WTC11 (cell line): ENCODE results near the gene TMEM176B. TPM values are rescaled to one million over a fixed set of nuclear protein-coding genes. Genes with fewer than 3 reads are reported as not detected.

Source experiments
- ATAC-seq: fragments of 200-7000 bp; cut with Tn5 transposase; 2 replicates; pipeline ENCODE4 v1.10.0; 2021; ENCODE audit warnings: mild to moderate bottlenecking, moderate library complexity
- CTCF ChIA-PET: fragments of 300-600 bp; sonication (Branson Sonifier 250); formaldehyde crosslinking; loops from one replicate; lab custom pipeline; 2021; ENCODE audit warnings: antibody characterized with exemption; lab: Charles Lee
- POLR2A ChIA-PET: fragments of 350-600 bp; sonication (Branson Sonifier 250); formaldehyde crosslinking; loops from one replicate; lab custom pipeline; 2021; ENCODE audit warnings: antibody characterized with exemption; lab: Charles Lee
- DNase-seq: peaks from one replicate; pipeline ENCODE4 v3.0.0; 2021; ENCODE audit warnings: low spot score
- H3K27ac Mint-ChIP-seq: 2 replicates; pipeline ENCODE4 v1.8.0; 2021; ENCODE audit warnings: mixed read lengths
- H3K27me3 Mint-ChIP-seq: 2 replicates; pipeline ENCODE4 v1.8.0; 2021; ENCODE audit warnings: low read depth, mild to moderate bottlenecking, moderate library complexity, mixed read lengths
- H3K36me3 Mint-ChIP-seq: 2 replicates; pipeline ENCODE4 v1.8.0; 2021; ENCODE audit warnings: mixed read lengths
- H3K4me1 Mint-ChIP-seq: 2 replicates; pipeline ENCODE4 v1.8.0; 2022; ENCODE audit warnings: mixed read lengths
- H3K4me3 Mint-ChIP-seq: 2 replicates; pipeline ENCODE4 v1.8.0; 2021; ENCODE audit warnings: mild to moderate bottlenecking, moderate library complexity, mixed read lengths
- H3K9me3 Mint-ChIP-seq: 2 replicates; pipeline ENCODE4 v1.8.0; 2021; ENCODE audit warnings: mixed read lengths
- AR ChIP-seq: fragments of 250-450 bp; sonication (Bioruptor Pico); IDR thresholded peaks from 2 replicates; pipeline ENCODE4 v1.9.0; 2021; ENCODE audit warnings: mild to moderate bottlenecking
- ARID4B ChIP-seq: sonication (generic); formaldehyde crosslinking; IDR thresholded peaks from 2 replicates; pipeline ENCODE4 v1.8.0; 2023; ENCODE audit warnings: missing genetic modification reagents, mild to moderate bottlenecking, borderline replicate concordance
- ATF1 ChIP-seq: sonication (generic); formaldehyde crosslinking; IDR thresholded peaks from 2 replicates; pipeline ENCODE4 v1.8.1; 2023; ENCODE audit warnings: mild to moderate bottlenecking, moderate library complexity, missing genetic modification reagents
- EMX1 ChIP-seq: fragments of 250-450 bp; sonication (Bioruptor Pico); IDR thresholded peaks from 2 replicates; pipeline ENCODE4 v1.8.0; 2021; ENCODE audit warnings: mild to moderate bottlenecking
- HMGXB4 ChIP-seq: sonication (generic); formaldehyde crosslinking; IDR thresholded peaks from 2 replicates; pipeline ENCODE4 v1.8.1; 2023; ENCODE audit warnings: mild to moderate bottlenecking, moderate library complexity, missing genetic modification reagents
- KAT7 ChIP-seq: sonication (generic); formaldehyde crosslinking; IDR thresholded peaks from 2 replicates; pipeline ENCODE4 v1.8.1; 2023; ENCODE audit warnings: missing genetic modification reagents, mild to moderate bottlenecking, borderline replicate concordance
- NFYB ChIP-seq: sonication (generic); formaldehyde crosslinking; conservative IDR thresholded peaks from 2 replicates; pipeline ENCODE4 v1.8.0; 2022; ENCODE audit warnings: low read depth, missing genetic modification reagents
- SP1 ChIP-seq: sonication (generic); formaldehyde crosslinking; conservative IDR thresholded peaks from 2 replicates; pipeline ENCODE4 v1.8.1; 2022; ENCODE audit warnings: missing genetic modification reagents
- ZNF219 ChIP-seq: sonication (generic); formaldehyde crosslinking; IDR thresholded peaks from 2 replicates; pipeline ENCODE4 v1.8.0; 2023; ENCODE audit warnings: missing genetic modification reagents, mild to moderate bottlenecking, borderline replicate concordance
- ZNF396 ChIP-seq: fragments of 250-450 bp; sonication (Bioruptor Pico); IDR thresholded peaks from 2 replicates; pipeline ENCODE4 v1.8.0; 2021; ENCODE audit warnings: mild to moderate bottlenecking, moderate library complexity, borderline replicate concordance
- ZNF532 ChIP-seq: fragments of 250-450 bp; sonication (Bioruptor Pico); IDR thresholded peaks from 2 replicates; pipeline ENCODE4 v1.9.0; 2021; ENCODE audit warnings: mild to moderate bottlenecking, borderline replicate concordance
- ZNF671 ChIP-seq: fragments of 250-450 bp; sonication (Bioruptor Pico); IDR thresholded peaks from 2 replicates; pipeline ENCODE4 v1.8.0; 2021; ENCODE audit warnings: mild to moderate bottlenecking
- total RNA-seq: library from RNA; stranded (reverse); gene quantifications from 3 replicates; pipeline ENCODE4 v1.2.3, GENCODE V29; 2021

The TMEM176B gene
- total RNA-seq, 1 experiment from 2014 or later: 1.0 TPM

GRCh38 chr7:150849204-150849775 is 49.1 kb upstream of the TMEM176B start (continued):
- TF ChIP-seq EMX1 (CRISPR knock-in tag) (no peak), ZNF532 (CRISPR knock-in tag) (no peak), HMGXB4 (CRISPR knock-in tag) (no peak), NFYB (CRISPR knock-in tag) (no peak)

- no peak overlapping the region for H3K4me3 Mint-ChIP-seq
- ATAC-seq (no peak), DNase-seq (no peak)
- H3K27ac Mint-ChIP-seq: no peak overlapping the region
- CTCF ChIA-PET: no interaction called here
- TF ChIP-seq ARID4B (CRISPR knock-in tag) (no peak), ZNF219 (no peak), AR (no peak), SP1 (CRISPR knock-in tag) (no peak), ZNF671 (CRISPR knock-in tag) (no peak), ATF1 (CRISPR knock-in tag) (no peak), ZNF396 (CRISPR knock-in tag) (no peak), NFYB (CRISPR knock-in tag) (no peak), KAT7 (CRISPR knock-in tag) (no peak)
- H3K4me1 Mint-ChIP-seq: peaks cover 8% of the 10 kb centered on the region
- H3K9me3 Mint-ChIP-seq: no peaks in the 10 kb centered on the region
- H3K27me3 Mint-ChIP-seq: peaks cover 5% of the 10 kb centered on the region
- POLR2A ChIA-PET: no interaction called here
- H3K36me3 Mint-ChIP-seq: no peaks in the 10 kb centered on the region
Observed at GRCh38 chr7:150848561-150849115, 48.5 kb upstream of the TMEM176B start.
